PC-3 (cell line): ENCODE results near the gene LUC7L3.

ENCODE experiments used
- CTCF ChIP-seq: fragments of 300-600 bp; sonication (generic); conservative IDR thresholded peaks from 2 replicates; pipeline ENCODE4 v1.5.1; 2017; ENCODE audit warnings: antibody characterized with exemption, low read depth, mild to moderate bottlenecking, low read length
- EZH2phosphoT487 ChIP-seq: fragments of 300-600 bp; sonication (generic); IDR thresholded peaks from 2 replicates; pipeline ENCODE4 v1.6.1; 2018; ENCODE audit warnings: mild to moderate bottlenecking, antibody characterized with exemption, low read length, borderline replicate concordance

DNA sequence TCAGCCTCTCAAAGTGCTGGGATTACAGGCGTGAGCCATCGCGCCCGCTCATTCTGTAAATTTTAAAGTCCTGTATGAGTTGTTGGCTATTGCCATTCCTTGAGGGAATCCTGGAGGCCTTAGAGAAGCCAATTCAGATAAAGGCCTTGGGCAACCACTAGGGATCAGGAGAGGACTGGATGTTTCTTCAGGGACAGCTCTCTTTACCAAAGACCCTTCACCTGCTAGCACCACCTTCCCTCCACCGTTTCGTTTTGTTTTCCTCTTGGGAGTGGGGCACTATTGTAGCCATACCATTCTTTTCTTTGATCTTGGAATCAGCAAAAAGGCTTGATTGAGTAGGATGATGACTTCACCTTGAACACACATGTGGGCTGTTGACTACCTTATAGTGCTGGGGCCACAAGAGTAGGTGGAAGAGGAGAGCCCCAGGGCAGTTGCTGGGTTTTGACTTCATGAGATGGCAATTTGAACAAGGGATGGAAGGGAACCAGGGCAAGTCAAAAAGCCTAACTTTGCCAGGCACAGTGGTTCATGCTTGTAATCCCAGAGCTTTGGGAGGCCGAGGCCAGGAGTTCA, 54.9 kb downstream of the LUC7L3 start:
- TF ChIP-seq CTCF (no peak), EZH2phosphoT487 (no peak)
